Prostate gland (tissue), 1 donor: ENCODE data around the gene CCDC121.

ENCODE experiments used
- POLR2A ChIP-seq: fragments of 450-650 bp; IDR thresholded peaks from one replicate; pipeline ENCODE4 v1.6.1; 2016; ENCODE audit warnings: antibody characterized with exemption, mild to moderate bottlenecking
- POLR2AphosphoS5 ChIP-seq: sonication (generic); formaldehyde crosslinking; IDR thresholded peaks from one replicate; pipeline ENCODE4 v1.6.1; 2017; ENCODE audit warnings: antibody characterized with exemption

GRCh38 chr2:27651056-27651455, 22.2 kb upstream of the CCDC121 start:
- TF ChIP-seq POLR2A, result no peak
- TF ChIP-seq POLR2AphosphoS5, result no peak
